NT2/D1 (cell line): Measurements from ENCODE around the gene REEP6.

Source experiments
- SUZ12 ChIP-seq: IDR thresholded peaks from 2 replicates; pipeline ENCODE4 v1.6.1; 2011; ENCODE audit not compliant: insufficient read length, insufficient read depth; ENCODE audit errors: extremely low read depth
- ZNF274 ChIP-seq: IDR thresholded peaks from 2 replicates; pipeline ENCODE4 v1.6.1; 2011; ENCODE audit warnings: mild to moderate bottlenecking, low read depth, low read length

DNA sequence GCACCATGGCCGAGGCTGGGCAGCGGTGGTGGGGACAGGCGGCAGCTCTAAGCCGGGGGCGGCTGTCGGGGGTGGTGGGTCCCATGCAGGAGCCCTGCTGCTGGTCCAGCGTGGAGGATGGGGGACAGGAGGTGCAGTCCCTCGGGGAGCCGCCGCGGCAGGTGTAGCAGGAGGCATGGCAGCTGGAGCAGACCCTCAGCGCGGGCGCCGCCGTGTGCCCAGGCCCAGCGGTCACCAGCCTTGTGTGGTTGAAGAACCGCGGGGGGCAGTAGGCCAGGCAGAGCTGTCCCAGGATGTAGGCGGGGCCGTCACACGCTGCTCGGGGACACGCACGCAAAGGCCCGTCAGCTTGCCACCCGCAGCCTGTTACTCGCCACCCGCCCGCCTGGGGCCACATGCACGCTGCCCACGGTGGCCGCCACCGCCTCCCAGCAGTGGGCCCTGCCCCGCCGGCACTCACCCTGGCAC lies 9.1 kb upstream of the REEP6 start:
- TF ChIP-seq ZNF274 (no peak), SUZ12 (no peak)
